Ovary (tissue), 9 donors: ENCODE results near the gene MFGE8. TPM values are rescaled to one million over a fixed set of nuclear protein-coding genes. Genes with fewer than 3 reads are reported as not detected.

Source experiments
- DNase-seq, 5 donors: peaks; one replicate each; pipeline ENCODE4 v3.0.0-alpha.2; 2019 to 2020
- H3K27ac ChIP-seq, 2 donors: fragments of 200-600 bp; one replicate each; pipeline versions ENCODE4 v1.5.1 to v1.8.0; 2019 to 2022
- H3K27me3 ChIP-seq: fragments of 200-600 bp; one replicate; pipeline ENCODE4 v1.8.0; 2022
- H3K36me3 ChIP-seq: fragments of 200-600 bp; sonication (generic); one replicate; pipeline ENCODE4 v1.5.1; 2019
- H3K4me1 ChIP-seq: one replicate; pipeline ENCODE4 v1.8.1; 2013; ENCODE audit warnings: mild to moderate bottlenecking, moderate library complexity; ENCODE audit not compliant: insufficient read depth
- H3K4me3 ChIP-seq: fragments of 200-600 bp; sonication (generic); one replicate; pipeline ENCODE4 v1.5.1; 2017
- H3K9me3 ChIP-seq, 2 donors: fragments of 200-600 bp in 1 of 2; sonication (generic) in 1 of 2; one replicate each; pipeline versions ENCODE4 v1.5.1 to v1.8.1; 2013 to 2019; ENCODE audit warnings: mild to moderate bottlenecking in 1 of 2, moderate library complexity in 1 of 2
- EP300 ChIP-seq: sonication (generic); formaldehyde crosslinking; IDR thresholded peaks from one replicate; pipeline ENCODE4 v1.6.1; 2017; ENCODE audit warnings: antibody characterized with exemption
- POLR2A ChIP-seq: fragments of 450-650 bp; IDR thresholded peaks from one replicate; pipeline ENCODE4 v1.6.1; 2017; ENCODE audit warnings: antibody characterized with exemption, mild to moderate bottlenecking, moderate library complexity
- WGBS, 3 donors: extraction: QIAGEN DNeasy Blood & Tissue Kit in 1 of 3; methylation state at CpG; one replicate each; pipeline versions ENCODE4 v1.1.5 to v1.1.7; 2013 to 2017; 5-methylcytosine and 5-hydroxymethylcytosine counted together
- intact Hi-C, 4 donors: fragments of 100-400 bp; cut with DNase I; formaldehyde crosslinking; loops; one replicate each; pipeline versions ENCODE4 v1.11.0 to v1.15.1; 2022 to 2023
- polyA plus RNA-seq, 2 donors: library from polyadenylated mRNA; stranded (reverse); fragments of 200-250 nt in 1 of 2; fragments of 350-450 nt in 1 of 2; fragmentation: Illumina TruSeq in 1 of 2; extraction: RNeasy Lipid Tissue Mini Kit (QIAGEN cat#74804) in 1 of 2; gene quantifications; one replicate each; pipeline ENCODE4 v1.2.3, GENCODE V29; 2013 to 2014
- total RNA-seq, 7 donors: library from RNA; depleted of rRNA in 2 of 7; stranded (reverse); fragments of >200 nt in 2 of 7; fragmentation: NEBNext Ultra II Directional in 3 of 7; extraction: Animal tissue kit (Norgen Biotek cat#: 25700) in 3 of 7; gene quantifications; one replicate each; pipeline versions ENCODE4 v1.1.0 to v1.2.4, GENCODE V29; 2016 to 2023
- TF ChIP-seq, protein P1 (sequence below), 3 donors: fragments of 450-650 bp in 2 of 3; fragments of 200-600 bp in 1 of 3; IDR thresholded peaks; one replicate each; pipeline versions ENCODE4 v1.5.1 to v1.8.0; 2016 to 2022; ENCODE audit warnings: antibody characterized with exemption in 3 of 3, mild to moderate bottlenecking in 1 of 3
- donor health status: DM: no; HTN: no; CAD: no; lungs with moderate emphysema.
- donor health status: DM: no; HTN: no; CAD: no.
- donor health status: Bipolar disorder and iron deficiency.
- donor health status: DM: yes; HTN: yes; CAD: no.
- donor health status: DM: no; HTN: no; CAD: no.
- donor health status: DM: yes; HTN: yes; CAD: no.

MFGE8 gene
- total and polyA plus RNA-seq, 9 donors = 193 to 383 (median 213) TPM

DNA sequence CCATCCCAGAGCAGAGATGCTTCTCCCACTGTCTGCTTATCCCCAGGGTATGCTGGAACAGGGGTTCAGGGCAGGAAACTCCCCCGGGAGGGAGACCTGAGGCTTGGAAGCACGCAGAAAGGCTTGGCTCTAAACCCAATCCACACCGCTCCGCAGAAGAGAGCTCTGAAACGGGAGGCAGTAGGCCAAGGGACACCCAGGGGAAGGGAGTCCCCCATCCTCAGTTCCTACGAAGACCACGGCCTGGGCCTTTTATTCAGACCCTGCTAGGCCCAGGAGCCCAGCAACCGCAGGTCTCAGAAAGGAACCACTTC, 16.1 kb downstream of the MFGE8 start:
- Histone ChIP-seq H3K9me3 (no peaks in the 10 kb centered on the region), H3K4me1 (peaks cover 9% of the 10 kb centered on the region), H3K27ac (peak overlapping the region; percentile 55 to 58), H3K36me3 (no peaks in the 10 kb centered on the region), H3K27me3 (no peaks in the 10 kb centered on the region), H3K4me3 (no peak overlapping the region)
- WGBS, 3 donors = 2 to 4% (median 3%) methylated on average over 8 of the region's 8 CpGs
- TF ChIP-seq, protein P1, sequence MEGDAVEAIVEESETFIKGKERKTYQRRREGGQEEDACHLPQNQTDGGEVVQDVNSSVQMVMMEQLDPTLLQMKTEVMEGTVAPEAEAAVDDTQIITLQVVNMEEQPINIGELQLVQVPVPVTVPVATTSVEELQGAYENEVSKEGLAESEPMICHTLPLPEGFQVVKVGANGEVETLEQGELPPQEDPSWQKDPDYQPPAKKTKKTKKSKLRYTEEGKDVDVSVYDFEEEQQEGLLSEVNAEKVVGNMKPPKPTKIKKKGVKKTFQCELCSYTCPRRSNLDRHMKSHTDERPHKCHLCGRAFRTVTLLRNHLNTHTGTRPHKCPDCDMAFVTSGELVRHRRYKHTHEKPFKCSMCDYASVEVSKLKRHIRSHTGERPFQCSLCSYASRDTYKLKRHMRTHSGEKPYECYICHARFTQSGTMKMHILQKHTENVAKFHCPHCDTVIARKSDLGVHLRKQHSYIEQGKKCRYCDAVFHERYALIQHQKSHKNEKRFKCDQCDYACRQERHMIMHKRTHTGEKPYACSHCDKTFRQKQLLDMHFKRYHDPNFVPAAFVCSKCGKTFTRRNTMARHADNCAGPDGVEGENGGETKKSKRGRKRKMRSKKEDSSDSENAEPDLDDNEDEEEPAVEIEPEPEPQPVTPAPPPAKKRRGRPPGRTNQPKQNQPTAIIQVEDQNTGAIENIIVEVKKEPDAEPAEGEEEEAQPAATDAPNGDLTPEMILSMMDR (IDR thresholded peaks at IDR 0.05) = no peak
- no peak for TF ChIP-seq EP300
- TF ChIP-seq POLR2A = no peak
- DNase-seq = no peak
- intact Hi-C loops = loop anchor here in 3 of 4 donors (5.0 to 10.0 kb wide), 3 partner anchors 270 to 275 kb away; partner anchors contain the start of gene AEN (in 2 of the 3)

DNA sequence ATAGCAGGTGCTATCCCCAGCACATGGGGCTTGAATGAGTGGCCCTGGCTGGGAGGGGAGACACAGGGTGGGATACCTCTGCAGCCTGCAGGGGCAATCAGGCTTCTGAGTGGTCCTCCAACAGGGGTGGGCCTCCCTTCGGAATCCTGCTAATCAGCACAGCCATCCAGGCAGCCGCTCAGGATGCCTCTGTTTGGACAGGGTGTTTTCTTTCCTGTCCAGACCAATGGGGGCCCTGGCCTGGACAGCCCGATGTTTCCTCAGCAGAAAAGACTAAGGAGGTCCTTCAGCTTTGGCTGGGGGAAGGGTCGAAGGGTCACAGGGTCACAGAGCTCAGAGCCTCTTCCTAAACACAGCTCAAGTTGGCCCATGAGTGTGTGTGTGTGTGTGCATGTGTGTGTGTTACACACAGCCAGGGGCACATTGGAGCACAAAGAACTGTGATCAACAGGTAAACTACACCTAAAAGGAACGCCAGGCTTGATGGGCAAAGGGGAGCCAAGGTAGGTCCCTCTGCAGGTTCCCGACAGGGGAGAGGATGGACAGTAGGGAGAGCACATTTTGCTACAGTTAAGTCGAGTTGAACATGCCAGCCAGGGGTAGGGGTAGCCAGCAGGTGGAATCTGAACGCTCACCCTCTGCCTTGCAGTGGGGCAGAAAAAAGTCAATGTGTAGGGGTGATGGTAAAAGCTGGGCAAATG, 16.7 kb downstream of the MFGE8 start:
- H3K4me1 ChIP-seq = peaks cover 9% of the 10 kb centered on the region
- TF ChIP-seq, protein P1 (IDR thresholded peaks at IDR 0.05) = no peak
- no peaks in the 10 kb centered on the region for H3K27me3 ChIP-seq
- intact Hi-C loops = loop anchor here in 3 of 4 donors (5.0 to 10.0 kb wide), 3 partner anchors 269 to 274 kb away; partner anchors contain the start of gene AEN (in 2 of the 3)
- 67 to 69% (median 69%) methylated on average over 8 of the region's 8 CpGs for WGBS, 3 donors
- H3K27ac ChIP-seq = peak overlapping the region in 1 of 2 donors; percentile 58
- no peaks in the 10 kb centered on the region for H3K9me3 ChIP-seq
- H3K36me3 ChIP-seq = no peaks in the 10 kb centered on the region
- H3K4me3 ChIP-seq = no peak overlapping the region
- peak in 1 of 5 donors; percentile 30 for DNase-seq

DNA sequence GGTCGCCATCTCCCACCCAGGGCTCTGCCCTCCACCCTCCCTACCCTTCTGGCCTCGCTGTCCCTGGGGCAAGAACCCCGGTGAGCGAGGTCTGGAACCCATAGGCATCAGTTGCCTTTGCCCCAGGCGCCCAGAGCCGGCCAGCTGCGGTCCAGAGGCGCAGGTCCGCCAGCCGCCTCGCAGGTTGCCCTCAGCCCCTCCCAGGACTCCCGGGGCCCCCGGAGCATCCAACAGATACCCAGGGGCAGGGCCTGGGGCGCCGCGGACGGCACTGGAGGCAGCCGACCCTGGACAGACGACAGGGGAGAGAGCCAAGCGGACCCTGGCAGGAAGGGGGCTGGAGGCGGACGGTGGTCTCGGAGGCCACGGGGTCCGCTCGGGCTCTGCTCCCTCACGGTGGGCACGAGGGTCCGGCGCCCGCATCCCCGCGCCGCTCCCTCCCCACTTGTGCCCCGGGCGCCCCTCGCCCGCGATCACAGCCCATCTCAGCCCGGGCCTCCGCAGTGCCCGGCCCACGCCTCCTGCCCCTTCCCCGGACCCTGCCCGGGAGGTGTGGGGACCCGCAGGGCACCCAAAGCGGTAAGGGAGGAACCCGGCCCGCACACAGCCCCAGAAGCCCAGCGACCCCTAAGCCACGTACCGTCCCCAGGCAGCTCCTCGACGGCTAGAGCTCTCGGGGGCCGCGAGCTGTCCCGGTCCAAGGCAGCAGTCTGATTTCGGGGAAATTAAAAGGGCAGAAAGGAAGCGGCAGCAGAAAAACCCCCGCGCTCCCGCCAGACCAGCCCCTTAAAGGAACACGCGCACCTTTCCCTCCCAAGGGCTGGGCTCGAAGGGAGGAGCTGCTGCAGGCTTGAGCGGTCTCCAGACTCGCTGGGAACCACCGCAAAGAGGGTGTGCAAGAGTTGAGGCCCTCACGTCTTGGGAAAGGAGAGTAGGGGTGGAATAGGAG, 18.1 kb downstream of the MFGE8 start, which contains the start of gene HAPLN3:
Gene HAPLN3 (minus strand): TSS at position 726 of the 949 bp plus-strand sequence. CDS start 8,246 bp downstream, outside the sequence.
- no peaks in the 10 kb centered on the region for H3K27me3 ChIP-seq
- no peak for TF ChIP-seq EP300
- TF ChIP-seq, protein P1 (IDR thresholded peaks at IDR 0.05) = no peak
- no peak for TF ChIP-seq POLR2A
- peaks cover 9% of the 10 kb centered on the region for H3K4me1 ChIP-seq
- peak within 1 kb of the TSS; percentile 33 for H3K4me3 ChIP-seq
- no peaks in the 10 kb centered on the region for H3K9me3 ChIP-seq
- H3K27ac ChIP-seq = peak within 1 kb of the TSS in 1 of 2 donors; percentile 4
- intact Hi-C loops = loop anchor here in 3 of 4 donors (5.0 to 10.0 kb wide), 3 partner anchors 268 to 273 kb away; partner anchors contain the start of gene AEN (in 2 of the 3)
- DNase-seq = peak in 2 of 5 donors; percentile 35 to 42
- WGBS, 3 donors = 1 to 2% (median 1%) methylated on average over 40 to 70 of the region's 70 CpGs
- H3K36me3 ChIP-seq = no peaks in the 10 kb centered on the region

DNA sequence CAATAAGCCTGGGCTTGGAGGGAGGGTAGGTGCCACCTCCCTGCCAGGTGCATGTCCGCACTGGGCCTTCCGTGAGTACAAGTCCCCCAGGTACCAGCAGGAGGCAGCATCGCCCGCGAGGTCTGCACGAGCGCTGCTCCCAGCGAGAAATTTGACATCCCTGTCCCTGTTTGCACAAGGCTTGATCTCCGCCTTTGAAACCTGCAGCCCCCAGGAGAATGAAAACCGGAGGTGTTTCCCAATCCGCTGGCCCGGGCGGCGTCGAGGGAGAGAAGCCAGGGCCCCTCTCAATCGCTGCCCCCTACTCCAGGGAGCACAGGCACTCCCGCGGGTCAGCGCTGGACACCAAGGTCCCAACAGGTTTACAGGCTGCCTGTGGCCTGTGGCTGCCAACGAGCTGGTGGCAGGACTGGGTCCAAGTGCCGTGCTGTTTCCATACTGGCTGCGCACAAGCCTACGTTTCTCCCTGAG, 18.8 kb downstream of the MFGE8 start:
- peak in 4 of 5 donors; percentile 39 to 67 (median 58) for DNase-seq
- Histone ChIP-seq H3K27ac (no peak overlapping the region), H3K4me1 (peaks cover 9% of the 10 kb centered on the region), H3K9me3 (no peaks in the 10 kb centered on the region), H3K36me3 (no peaks in the 10 kb centered on the region), H3K4me3 (peak overlapping the region; percentile 33), H3K27me3 (no peaks in the 10 kb centered on the region)
- no peak for TF ChIP-seq EP300
- TF ChIP-seq, protein P1 (IDR thresholded peaks at IDR 0.05) = no peak
- TF ChIP-seq POLR2A = no peak
- 4 to 8% (median 6%) methylated on average over 22 to 23 of the region's 23 CpGs for WGBS, 3 donors
- intact Hi-C loops = loop anchor here in 1 of 4 donors (10.0 kb wide), 1 partner anchor 270 kb away; the partner anchor contains the start of gene AEN
